Gastrocnemius medialis (tissue), 4 donors: Measurements from ENCODE around the gene MICAL1.

Experiments
- POLR2A ChIP-seq, 2 donors: fragments of 450-650 bp; IDR thresholded peaks; one replicate each; pipeline ENCODE4 v1.6.1; 2017; ENCODE audit warnings: antibody characterized with exemption in 2 of 2, mild to moderate bottlenecking in 2 of 2, moderate library complexity in 2 of 2
- TF ChIP-seq, protein P1 (sequence below), 5 experiments: fragments of 450-650 bp in 3 of 5; fragments of 200-600 bp in 2 of 5; sonication (generic) in 2 of 5; IDR thresholded peaks in 4 of 5; conservative IDR thresholded peaks in 1 of 5; 1 replicate in 4 of 5; 2 replicates in 1 of 5; pipeline ENCODE4 v1.5.1; 2016 to 2019; ENCODE audit warnings: antibody characterized with exemption in 5 of 5, mild to moderate bottlenecking in 3 of 5, moderate library complexity in 3 of 5

DNA sequence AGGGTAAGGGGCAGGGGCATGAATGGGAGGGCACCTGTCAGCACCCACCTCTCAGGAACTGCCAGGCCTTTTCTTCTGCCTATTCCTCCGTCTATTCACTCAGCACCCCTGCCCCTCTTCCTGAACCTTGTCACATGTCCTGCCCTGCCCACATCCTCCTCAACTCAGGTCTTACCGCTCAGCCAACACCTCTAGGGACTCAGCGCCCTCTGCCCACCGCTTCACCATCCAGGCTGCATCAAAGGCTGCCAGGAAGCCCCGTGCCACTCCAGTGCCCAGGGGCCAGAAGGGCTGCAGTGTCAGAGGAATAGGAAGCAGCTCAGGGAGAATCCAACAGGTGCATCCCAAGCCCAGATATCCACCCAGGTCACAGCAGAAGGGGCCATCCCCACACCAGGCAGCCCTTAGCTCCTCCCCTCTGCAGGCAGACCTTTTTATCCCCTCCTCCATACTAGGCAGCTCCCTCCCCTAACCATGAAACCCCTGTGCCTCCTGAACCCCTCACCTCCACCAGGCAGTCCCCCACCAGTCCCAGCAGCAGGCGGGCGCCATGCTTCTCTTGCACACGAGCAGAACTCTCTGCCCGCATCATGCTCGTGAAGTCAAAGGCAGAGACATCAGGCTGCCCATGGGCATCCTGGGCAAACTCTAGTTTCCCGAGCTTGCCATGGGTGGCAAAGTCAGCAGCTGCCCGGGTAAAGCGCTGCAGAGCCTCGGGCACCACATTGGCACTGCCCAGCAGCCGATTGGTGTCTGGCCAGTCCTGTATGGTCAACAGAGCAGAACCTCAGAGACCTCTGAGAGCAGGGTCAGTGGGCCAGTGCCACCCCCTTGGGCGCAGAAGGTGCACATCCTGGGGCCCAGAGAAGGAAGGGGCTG lies 5.5 kb downstream of the MICAL1 start:
- TF ChIP-seq POLR2A (IDR thresholded peaks at IDR 0.05): no peak
- TF ChIP-seq, protein P1, sequence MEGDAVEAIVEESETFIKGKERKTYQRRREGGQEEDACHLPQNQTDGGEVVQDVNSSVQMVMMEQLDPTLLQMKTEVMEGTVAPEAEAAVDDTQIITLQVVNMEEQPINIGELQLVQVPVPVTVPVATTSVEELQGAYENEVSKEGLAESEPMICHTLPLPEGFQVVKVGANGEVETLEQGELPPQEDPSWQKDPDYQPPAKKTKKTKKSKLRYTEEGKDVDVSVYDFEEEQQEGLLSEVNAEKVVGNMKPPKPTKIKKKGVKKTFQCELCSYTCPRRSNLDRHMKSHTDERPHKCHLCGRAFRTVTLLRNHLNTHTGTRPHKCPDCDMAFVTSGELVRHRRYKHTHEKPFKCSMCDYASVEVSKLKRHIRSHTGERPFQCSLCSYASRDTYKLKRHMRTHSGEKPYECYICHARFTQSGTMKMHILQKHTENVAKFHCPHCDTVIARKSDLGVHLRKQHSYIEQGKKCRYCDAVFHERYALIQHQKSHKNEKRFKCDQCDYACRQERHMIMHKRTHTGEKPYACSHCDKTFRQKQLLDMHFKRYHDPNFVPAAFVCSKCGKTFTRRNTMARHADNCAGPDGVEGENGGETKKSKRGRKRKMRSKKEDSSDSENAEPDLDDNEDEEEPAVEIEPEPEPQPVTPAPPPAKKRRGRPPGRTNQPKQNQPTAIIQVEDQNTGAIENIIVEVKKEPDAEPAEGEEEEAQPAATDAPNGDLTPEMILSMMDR (IDR thresholded peaks at IDR 0.05 in 4 of 5, conservative IDR thresholded peaks at IDR 0.05 in 1 of 5): no peak
